ENCODE results near the gene C1orf159. TPM values are rescaled to one million over a fixed set of nuclear protein-coding genes. Genes with fewer than 3 reads are reported as not detected.

C1orf159 gene
- total RNA-seq: 9.2 to 15.1 TPM (median 9.2 TPM) in 3 replicates
- long read RNA-seq, partial matches to known transcripts: 1 of 12 reads
- long read RNA-seq, other reads (novel, unspliced or antisense): 7 of 12 reads

- Mint-ChIP-seq H3K27me3 (ENCODE audit: low read depth) (no peaks in the 10 kb centered on the region), H3K36me3 (ENCODE audit: low read depth) (peaks cover 3% of the 10 kb centered on the region), H3K27ac (ENCODE audit: unreplicated experiment) (peak within 1 kb of the TSS; percentile 76), H3K4me1 (ENCODE audit: low read depth) (peaks cover 10% of the 10 kb centered on the region), H3K4me3 (ENCODE audit: unreplicated experiment) (peak within 1 kb of the TSS; percentile 77), H3K9me3 (ENCODE audit: low read depth) (peaks cover 3% of the 10 kb centered on the region)
- peak; percentile 99 for DNase-seq (ENCODE audit: low spot score)
- no peak for TF ChIP-seq CTCF (IDR thresholded peaks at IDR 0.05)
Measured at GRCh38 chr1:1115786-1116700, at the start of gene C1orf159. C1orf159 (minus strand) TSS chr1:1116089; CDS start chr1:1091543, 24,546 bp downstream.

GRCh38 chr1:1165485-1165884 is 49.6 kb upstream of the C1orf159 start:
- Mint-ChIP-seq H3K4me1 (ENCODE audit: low read depth) (peaks cover 4% of the 10 kb centered on the region), H3K9me3 (ENCODE audit: low read depth) (no peaks in the 10 kb centered on the region), H3K27ac (ENCODE audit: unreplicated experiment) (no peak overlapping the region), H3K27me3 (ENCODE audit: low read depth) (peaks cover 1% of the 10 kb centered on the region), H3K4me3 (ENCODE audit: unreplicated experiment) (no peak overlapping the region), H3K36me3 (ENCODE audit: low read depth) (no peaks in the 10 kb centered on the region)
- TF ChIP-seq CTCF (IDR thresholded peaks at IDR 0.05): no peak
- no peak for DNase-seq (ENCODE audit: low spot score)

GRCh38 chr1:1164701-1165451 is 49.0 kb upstream of the C1orf159 start:
- H3K4me1 Mint-ChIP-seq (ENCODE audit: low read depth): no peaks in the 10 kb centered on the region
- DNase-seq (ENCODE audit: low spot score): no peak
- no peaks in the 10 kb centered on the region for H3K9me3 Mint-ChIP-seq (ENCODE audit: low read depth)
- TF ChIP-seq CTCF (IDR thresholded peaks at IDR 0.05): no peak
- no peak overlapping the region for H3K4me3 Mint-ChIP-seq (ENCODE audit: unreplicated experiment)
- peaks cover under 1% of the 10 kb centered on the region for H3K27me3 Mint-ChIP-seq (ENCODE audit: low read depth)
- H3K27ac Mint-ChIP-seq (ENCODE audit: unreplicated experiment): no peak overlapping the region
- H3K36me3 Mint-ChIP-seq (ENCODE audit: low read depth): no peaks in the 10 kb centered on the region

- H3K27ac Mint-ChIP-seq (ENCODE audit: unreplicated experiment): no peak overlapping the region
Measured at GRCh38 chr1:1164361-1164700, 48.4 kb upstream of the C1orf159 start.

More at GRCh38 chr1:1164361-1164700, 48.4 kb upstream of the C1orf159 start:
- Mint-ChIP-seq H3K27me3 (ENCODE audit: low read depth) (no peaks in the 10 kb centered on the region), H3K9me3 (ENCODE audit: low read depth) (no peaks in the 10 kb centered on the region), H3K36me3 (ENCODE audit: low read depth) (no peaks in the 10 kb centered on the region), H3K4me3 (ENCODE audit: unreplicated experiment) (no peak overlapping the region), H3K4me1 (ENCODE audit: low read depth) (no peaks in the 10 kb centered on the region)
- DNase-seq (ENCODE audit: low spot score): no peak
- TF ChIP-seq CTCF (IDR thresholded peaks at IDR 0.05): no peak
